SK-N-SH treated with all-trans-retinoic acid at 6 μM for 48 hours (cell line): Measurements from ENCODE around the gene AHCYL1.

ENCODE experiments used
- ATAC-seq: fragments of 200-7000 bp; cut with Tn5 transposase; 3 replicates; pipeline ENCODE4 v1.9.1; 2020; ENCODE audit warnings: mild to moderate bottlenecking, moderate library complexity
- ARNTL ChIP-seq: fragments of 450-650 bp; formaldehyde crosslinking; IDR thresholded peaks from 2 replicates; pipeline ENCODE4 v1.5.0; 2020; ENCODE audit warnings: low read depth, mild to moderate bottlenecking, moderate library complexity, borderline replicate concordance
- BACH2 ChIP-seq: fragments of 250-450 bp; sonication (Bioruptor Pico); IDR thresholded peaks from 2 replicates; pipeline ENCODE4 v1.9.0; 2021; ENCODE audit warnings: mild to moderate bottlenecking, borderline replicate concordance
- CSDC2 ChIP-seq: fragments of 250-450 bp; sonication (Bioruptor Pico); IDR thresholded peaks from 2 replicates; pipeline ENCODE4 v1.5.0; 2020; ENCODE audit warnings: mild to moderate bottlenecking, moderate library complexity
- CSRNP3 ChIP-seq: fragments of 250-450 bp; sonication (Bioruptor Pico); IDR thresholded peaks from 2 replicates; pipeline ENCODE4 v1.5.1; 2021; ENCODE audit warnings: mild to moderate bottlenecking, moderate library complexity
- ESRRG ChIP-seq: fragments of 250-450 bp; sonication (Bioruptor Pico); IDR thresholded peaks from 2 replicates; pipeline ENCODE4 v1.6.1; 2021; ENCODE audit warnings: mild to moderate bottlenecking
- GLIS3 ChIP-seq: fragments of 250-450 bp; sonication (Bioruptor Pico); IDR thresholded peaks from 2 replicates; pipeline ENCODE4 v1.5.0; 2020; ENCODE audit warnings: mild to moderate bottlenecking, moderate library complexity
- ISL1 ChIP-seq: fragments of 250-450 bp; sonication (Bioruptor Pico); IDR thresholded peaks from 2 replicates; pipeline ENCODE4 v2.1.2; 2022; ENCODE audit warnings: mild to moderate bottlenecking, moderate library complexity
- OSR1 ChIP-seq: fragments of 250-450 bp; sonication (Bioruptor Pico); IDR thresholded peaks from 2 replicates; pipeline ENCODE4 v1.8.0; 2022; ENCODE audit warnings: moderate library complexity, mild to moderate bottlenecking, inconsistent platforms
- PATZ1 ChIP-seq: fragments of 250-450 bp; sonication (Bioruptor Pico); IDR thresholded peaks from 2 replicates; pipeline ENCODE4 v1.8.0; 2020; ENCODE audit warnings: mild to moderate bottlenecking, moderate library complexity, borderline replicate concordance
- POU6F1 ChIP-seq: fragments of 250-450 bp; sonication (Bioruptor Pico); IDR thresholded peaks from 2 replicates; pipeline ENCODE4 v1.8.0; 2021; ENCODE audit warnings: low read depth, mild to moderate bottlenecking, moderate library complexity, borderline replicate concordance
- PPARA ChIP-seq: fragments of 250-450 bp; sonication (Bioruptor Pico); IDR thresholded peaks from 2 replicates; pipeline ENCODE4 v1.5.0; 2020; ENCODE audit warnings: mild to moderate bottlenecking, borderline replicate concordance
- SNAI2 ChIP-seq: fragments of 250-450 bp; sonication (Bioruptor Pico); IDR thresholded peaks from 2 replicates; pipeline ENCODE4 v1.5.0; 2020; ENCODE audit warnings: mild to moderate bottlenecking, moderate library complexity
- TCF4 ChIP-seq: fragments of 250-450 bp; sonication (Bioruptor Pico); IDR thresholded peaks from 2 replicates; pipeline ENCODE4 v1.8.0; 2021; ENCODE audit warnings: mild to moderate bottlenecking, moderate library complexity, borderline replicate concordance
- TOX ChIP-seq: fragments of 250-450 bp; sonication (Bioruptor Pico); IDR thresholded peaks from 2 replicates; pipeline ENCODE4 v1.8.0; 2021; ENCODE audit warnings: mild to moderate bottlenecking, moderate library complexity, borderline replicate concordance
- TSHZ2 ChIP-seq: fragments of 250-450 bp; sonication (Bioruptor Pico); IDR thresholded peaks from 2 replicates; pipeline ENCODE4 v1.5.0; 2020; ENCODE audit warnings: mild to moderate bottlenecking, moderate library complexity
- ZC3H10 ChIP-seq: fragments of 250-450 bp; sonication (Bioruptor Pico); IDR thresholded peaks from 2 replicates; pipeline ENCODE4 v1.5.1; 2021; ENCODE audit warnings: mild to moderate bottlenecking, moderate library complexity
- ZFP3 ChIP-seq: fragments of 250-450 bp; sonication (Bioruptor Pico); IDR thresholded peaks from 2 replicates; pipeline ENCODE4 v1.5.0; 2020; ENCODE audit warnings: mild to moderate bottlenecking, moderate library complexity
- ZFP30 ChIP-seq: fragments of 450-650 bp; formaldehyde crosslinking; IDR thresholded peaks from 2 replicates; pipeline ENCODE4 v1.5.0; 2022; ENCODE audit warnings: mild to moderate bottlenecking, moderate library complexity
- ZNF565 ChIP-seq: fragments of 450-650 bp; formaldehyde crosslinking; conservative IDR thresholded peaks from 2 replicates; pipeline ENCODE4 v1.5.0; 2020; ENCODE audit warnings: low read depth, mild to moderate bottlenecking, moderate library complexity
- ZNF70 ChIP-seq: fragments of 450-650 bp; formaldehyde crosslinking; IDR thresholded peaks from 2 replicates; pipeline ENCODE4 v1.5.0; 2020; ENCODE audit warnings: mild to moderate bottlenecking, moderate library complexity
- ZNF8 ChIP-seq: fragments of 450-650 bp; formaldehyde crosslinking; IDR thresholded peaks from 2 replicates; pipeline ENCODE4 v1.5.0; 2020; ENCODE audit warnings: mild to moderate bottlenecking, moderate library complexity

AHCYL1 gene

GRCh38 chr1:110057963-110058518 is 73.5 kb downstream of the AHCYL1 start:
- peak; percentile 58 for ATAC-seq
- 0 out of 2 replicates have a peak, but pooled peaks have one; percentile 23 for TF ChIP-seq TOX
- TF ChIP-seq POU6F1 (CRISPR knock-in tag) = no peak
- TF ChIP-seq ZNF565 (CRISPR knock-in tag) = peak; percentile 85; the same call in 1 of the 2 replicates
- peak; percentile 96 for TF ChIP-seq TCF4 (CRISPR knock-in tag)
- TF ChIP-seq ESRRG (CRISPR knock-in tag) = no peak; the same call in 1 of the 2 replicates
- no peak for TF ChIP-seq ZFP30 (CRISPR knock-in tag)
- no peak for TF ChIP-seq ARNTL
- no peak; the same call in none of the 2 replicates for TF ChIP-seq GLIS3 (CRISPR knock-in tag)
- TF ChIP-seq CSDC2 = peak; percentile 62; the same call in 1 of the 2 replicates
- TF ChIP-seq ZNF8 (CRISPR knock-in tag) = peak; percentile 43
- TF ChIP-seq CSRNP3 (CRISPR knock-in tag) = no peak; the same call in 1 of the 2 replicates
- peak; percentile 57; the same call in 1 of the 2 replicates for TF ChIP-seq PATZ1 (CRISPR knock-in tag)
- TF ChIP-seq OSR1 = no peak
- TF ChIP-seq ZNF70 (CRISPR knock-in tag) = peak; percentile 63
- TF ChIP-seq TSHZ2 (CRISPR knock-in tag) = peak; percentile 90
- peak; percentile 77 for TF ChIP-seq ISL1 (CRISPR knock-in tag)
- TF ChIP-seq PPARA = peak; percentile 36; the same call in 1 of the 2 replicates
- TF ChIP-seq SNAI2 (CRISPR knock-in tag) = peak; percentile 88
- TF ChIP-seq, all 23 proteins: peak for 11

GRCh38 chr1:110058591-110058990 is 74.0 kb downstream of the AHCYL1 start:
- ATAC-seq = peak; percentile 1
- TF ChIP-seq PATZ1 (CRISPR knock-in tag) (0 out of 2 replicates have a peak, but pooled peaks have one; percentile 4), CSDC2 (no peak), ESRRG (CRISPR knock-in tag) (no peak)
- TF ChIP-seq, all 23 proteins: peak for 1

GRCh38 chr1:110059133-110059863 is 74.7 kb downstream of the AHCYL1 start:
- ATAC-seq = peak; percentile 68
- TF ChIP-seq GLIS3 (CRISPR knock-in tag) (peak; percentile 54; the same call in 1 of the 2 replicates), POU6F1 (CRISPR knock-in tag) (no peak), ZFP30 (CRISPR knock-in tag) (no peak), BACH2 (CRISPR knock-in tag) (peak; percentile 54; the same call in 1 of the 2 replicates), ZC3H10 (CRISPR knock-in tag) (no peak), TSHZ2 (CRISPR knock-in tag) (peak; percentile 77), ESRRG (CRISPR knock-in tag) (no peak), TOX (no peak), ZFP3 (CRISPR knock-in tag) (0 out of 2 replicates have a peak, but pooled peaks have one; percentile 14), PPARA (no peak), OSR1 (no peak), ZNF70 (CRISPR knock-in tag) (peak; percentile 5; the same call in 1 of the 2 replicates)
